Activated CD4-positive, alpha-beta T cell treated with anti-CD3 and anti-CD28 coated beads for 48 hours (primary cell): ENCODE results near the gene CEP43.

Source experiments
- DNase-seq: peaks from one replicate; pipeline ENCODE4 v3.0.0-alpha.2; 2020

CEP43 gene

GRCh38 chr6:167015302-167015701 lies 16.1 kb downstream of the CEP43 start:
- DNase-seq: no peak

- no peak for DNase-seq
Measured at GRCh38 chr6:167020206-167020605, 21.0 kb downstream of the CEP43 start.

- no peak for DNase-seq
Measured at GRCh38 chr6:167027308-167027707, 28.1 kb downstream of the CEP43 start.

GRCh38 chr6:167027772-167028171 lies 28.6 kb downstream of the CEP43 start:
- no peak for DNase-seq

GRCh38 chr6:167030222-167031072 lies 31.2 kb downstream of the CEP43 start:
- DNase-seq: no peak

GRCh38 chr6:167031082-167031709 lies 32.0 kb downstream of the CEP43 start:
- no peak for DNase-seq

GRCh38 chr6:167034056-167034455 lies 34.9 kb downstream of the CEP43 start:
- no peak for DNase-seq

GRCh38 chr6:167037762-167038161 lies 38.6 kb downstream of the CEP43 start:
- DNase-seq: no peak

- no peak for DNase-seq
Measured at GRCh38 chr6:167044696-167045095, 45.5 kb downstream of the CEP43 start.

GRCh38 chr6:167045828-167046580 lies 46.8 kb downstream of the CEP43 start:
- DNase-seq: no peak

GRCh38 chr6:167046861-167047495 lies 47.8 kb downstream of the CEP43 start:
- no peak for DNase-seq

- DNase-seq: peak; percentile 75
Measured at GRCh38 chr6:167047554-167047953, 48.4 kb downstream of the CEP43 start.
